Measurements from ENCODE around the gene SPSB4.

Gene SPSB4

DNA sequence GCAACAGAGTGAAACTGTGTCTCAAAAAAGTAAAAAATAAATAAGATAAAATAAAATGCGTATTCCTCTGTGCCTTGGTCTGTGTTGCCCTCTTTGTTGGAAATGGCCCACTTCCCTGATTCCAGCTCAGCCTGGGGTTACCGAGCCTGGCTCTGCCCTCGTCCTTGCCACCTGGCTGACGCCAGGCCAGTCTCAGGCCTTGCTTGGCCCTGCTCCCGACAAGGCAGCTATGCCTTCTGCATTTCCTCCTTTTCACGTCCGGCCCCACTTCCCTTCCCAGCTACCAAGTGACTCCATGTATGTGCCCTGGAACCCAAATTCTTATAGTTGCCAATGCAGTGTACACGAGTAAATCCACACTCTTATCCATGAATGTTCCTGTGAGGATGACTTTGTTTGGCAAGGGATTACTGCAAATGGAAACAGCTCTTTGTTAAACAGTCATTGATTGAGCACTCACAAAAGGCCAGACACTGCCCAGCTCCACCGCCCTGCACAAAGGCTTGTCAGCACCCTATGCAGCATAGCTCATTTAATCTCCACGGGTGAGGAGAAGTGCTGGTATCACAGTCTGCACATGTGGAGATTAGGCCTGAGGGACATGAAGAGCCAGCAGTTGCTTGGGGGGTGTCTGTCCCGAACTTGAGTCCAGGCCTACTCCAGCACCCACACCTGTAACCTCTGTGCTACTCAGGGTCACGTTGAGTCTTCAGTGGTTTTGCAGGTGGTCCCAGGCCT, 25.1 kb downstream of the SPSB4 start:
- no peak for TF ChIP-seq POLR2A (IDR thresholded peaks at IDR 0.05; ENCODE audit: low read depth, low read length)
- DNase-seq (ENCODE audit: insufficient read length, low spot score) (no peak), FAIRE-seq (no peak)

DNA sequence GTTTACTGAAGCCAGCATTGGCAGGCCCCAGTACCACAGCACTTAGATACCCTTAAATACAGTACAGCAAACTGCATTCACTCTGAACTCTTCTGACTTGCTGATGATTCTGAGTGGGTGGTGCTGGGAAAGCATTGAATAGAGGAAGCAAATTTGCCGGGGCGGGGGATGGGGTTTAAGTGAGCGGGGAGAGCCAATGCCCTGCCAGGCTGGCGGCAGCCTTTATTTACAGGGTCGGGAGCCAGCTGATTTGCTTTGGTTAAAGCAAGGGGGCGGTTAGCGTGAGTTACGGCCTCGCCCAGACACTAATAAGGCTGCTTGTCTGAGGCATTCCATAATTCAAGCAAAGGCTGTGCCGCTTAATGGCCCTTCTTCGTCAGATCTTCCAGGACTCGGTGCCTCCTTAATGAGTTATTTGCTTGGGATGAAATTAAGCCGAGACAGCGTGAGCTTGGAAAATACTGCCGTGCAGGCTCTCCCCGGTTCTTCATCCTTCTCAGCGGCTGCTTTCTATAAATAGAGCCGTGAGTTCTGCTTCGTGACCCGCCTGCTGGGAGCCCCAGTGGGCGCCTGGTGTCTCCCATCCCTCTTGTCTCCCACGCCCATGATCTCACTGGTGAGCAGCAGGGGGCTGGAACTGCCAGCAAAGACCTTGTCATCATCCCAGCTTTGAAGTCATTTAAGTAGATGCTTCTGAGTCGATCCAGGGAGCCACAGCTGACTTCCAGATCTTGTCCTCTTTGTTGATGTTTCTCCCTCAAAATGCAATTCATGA, 25.8 kb downstream of the SPSB4 start:
- no peak for TF ChIP-seq POLR2A (IDR thresholded peaks at IDR 0.05; ENCODE audit: low read depth, low read length)
- FAIRE-seq, result no peak
- no peak for DNase-seq (ENCODE audit: insufficient read length, low spot score)

DNA sequence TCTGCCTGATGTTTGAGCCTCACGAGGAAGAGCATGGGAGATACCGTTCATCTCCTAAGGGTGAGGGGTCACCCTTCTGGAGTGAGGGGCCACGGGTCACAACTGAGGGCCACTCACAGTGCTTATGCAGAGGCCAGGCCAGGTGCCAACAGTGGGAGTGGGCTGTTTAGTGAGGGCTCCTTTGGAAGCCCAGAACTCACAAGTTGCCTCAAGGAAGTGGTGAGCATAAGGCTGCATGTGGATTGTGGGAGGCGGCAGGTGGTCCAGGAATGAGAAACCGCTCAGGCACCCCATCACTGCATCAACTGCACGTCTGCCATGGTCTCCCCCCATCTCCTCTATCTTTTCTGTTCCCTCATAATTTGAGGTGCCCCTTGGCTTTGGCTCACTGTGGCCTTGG, 26.5 kb downstream of the SPSB4 start:
- DNase-seq (ENCODE audit: insufficient read length, low spot score) (no peak), FAIRE-seq (no peak)
- no peak for TF ChIP-seq POLR2A (IDR thresholded peaks at IDR 0.05; ENCODE audit: low read depth, low read length)

DNA sequence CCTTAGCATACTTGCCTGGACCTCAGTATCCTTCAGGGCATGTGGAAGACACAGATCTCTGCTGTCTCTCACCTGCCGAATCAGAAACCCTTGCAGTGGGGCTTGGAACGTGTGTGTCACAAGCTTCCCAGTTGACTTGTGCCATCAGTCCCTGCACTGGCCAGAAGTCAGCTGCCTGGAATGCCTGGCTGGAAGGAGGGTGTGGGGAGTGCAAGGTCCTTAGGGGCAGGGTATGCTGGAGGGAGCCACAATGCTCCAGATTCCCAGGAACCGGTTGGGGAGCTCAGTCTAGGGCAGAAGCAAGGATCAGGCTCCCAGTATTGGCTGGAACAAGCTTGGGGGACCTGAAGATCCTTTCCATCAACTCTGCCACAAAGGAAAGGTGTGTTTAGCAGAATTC, 27.1 kb downstream of the SPSB4 start:
- FAIRE-seq (no peak), DNase-seq (ENCODE audit: insufficient read length, low spot score) (no peak)
- no peak for TF ChIP-seq POLR2A (IDR thresholded peaks at IDR 0.05; ENCODE audit: low read depth, low read length)

DNA sequence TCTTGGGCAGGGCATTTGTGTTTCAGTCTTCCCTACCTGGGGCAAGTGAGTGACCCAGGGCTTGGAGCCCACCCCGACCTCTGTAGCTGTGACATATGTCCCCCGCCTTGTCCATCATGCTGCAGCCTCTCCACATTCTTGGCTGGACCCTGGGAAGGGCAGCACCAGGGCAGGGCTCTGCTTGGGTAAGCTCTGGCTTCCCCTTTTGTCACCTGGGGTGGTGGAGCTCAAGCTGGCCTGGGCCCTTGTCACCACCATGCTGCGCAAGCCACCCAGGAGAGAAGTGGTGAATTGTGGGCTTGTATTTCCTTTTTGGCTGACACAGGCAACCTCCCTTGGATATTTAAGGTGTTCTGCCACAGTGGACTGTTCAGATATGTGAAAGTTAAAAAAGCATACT, 29.3 kb downstream of the SPSB4 start:
- DNase-seq (ENCODE audit: insufficient read length, low spot score) (no peak), FAIRE-seq (no peak)
- TF ChIP-seq POLR2A (IDR thresholded peaks at IDR 0.05; ENCODE audit: low read depth, low read length), result no peak

DNA sequence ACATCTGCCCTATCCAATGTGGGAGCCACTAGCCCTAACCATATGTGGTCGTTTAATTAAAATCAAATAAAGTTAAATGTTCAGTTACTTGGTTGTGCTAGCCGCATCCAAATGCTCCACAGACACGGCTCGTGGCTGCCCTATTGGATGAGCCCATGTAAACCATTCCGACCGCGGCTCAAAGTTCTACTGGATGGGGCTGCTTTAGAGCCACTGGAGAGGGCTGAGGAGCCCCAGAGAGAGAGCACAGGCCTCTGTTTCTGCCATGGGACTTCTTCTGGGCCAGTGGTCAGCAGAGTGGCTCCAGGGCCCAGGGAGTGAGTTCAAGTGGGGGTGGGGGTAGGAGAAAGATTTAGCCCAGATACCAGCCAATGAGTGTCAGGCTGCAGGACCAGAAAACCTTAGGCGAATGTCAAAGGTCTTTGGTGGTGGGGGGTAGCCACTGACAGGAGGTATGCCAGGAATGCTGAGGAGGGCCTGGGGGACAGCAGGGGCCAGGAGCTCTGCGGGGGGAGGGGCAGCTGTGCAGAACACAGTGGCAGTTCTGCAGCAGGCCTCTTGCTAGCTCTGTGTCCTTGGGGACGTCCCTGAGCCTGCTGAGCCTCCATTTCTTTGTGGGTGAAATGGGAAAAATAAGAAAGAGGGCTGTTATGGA, 30.1 kb downstream of the SPSB4 start:
- no peak for TF ChIP-seq POLR2A (IDR thresholded peaks at IDR 0.05; ENCODE audit: low read depth, low read length)
- FAIRE-seq (no peak), DNase-seq (ENCODE audit: insufficient read length, low spot score) (no peak)

DNA sequence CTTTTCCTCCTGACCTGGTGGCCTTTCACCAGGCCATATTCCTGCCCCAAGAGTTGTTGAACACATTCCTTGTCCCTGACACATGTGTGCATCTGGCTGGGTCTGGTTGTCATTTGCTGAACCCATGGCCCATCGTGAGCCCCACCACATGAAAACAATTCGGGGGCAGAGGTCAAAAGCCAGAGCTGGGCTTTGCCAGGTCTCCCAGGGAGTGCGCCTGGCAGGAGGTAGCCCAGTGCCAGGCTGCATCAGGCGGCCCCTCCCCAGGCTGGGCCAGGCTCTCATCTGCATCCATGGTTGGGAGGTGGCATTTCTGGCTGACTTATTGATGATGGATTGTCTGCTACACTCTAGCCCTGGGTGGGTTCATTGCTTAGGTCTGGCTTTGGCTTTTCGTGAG, 30.9 kb downstream of the SPSB4 start:
- TF ChIP-seq POLR2A (IDR thresholded peaks at IDR 0.05; ENCODE audit: low read depth, low read length), result no peak
- no peak for FAIRE-seq
- DNase-seq (ENCODE audit: insufficient read length, low spot score), result no peak

DNA sequence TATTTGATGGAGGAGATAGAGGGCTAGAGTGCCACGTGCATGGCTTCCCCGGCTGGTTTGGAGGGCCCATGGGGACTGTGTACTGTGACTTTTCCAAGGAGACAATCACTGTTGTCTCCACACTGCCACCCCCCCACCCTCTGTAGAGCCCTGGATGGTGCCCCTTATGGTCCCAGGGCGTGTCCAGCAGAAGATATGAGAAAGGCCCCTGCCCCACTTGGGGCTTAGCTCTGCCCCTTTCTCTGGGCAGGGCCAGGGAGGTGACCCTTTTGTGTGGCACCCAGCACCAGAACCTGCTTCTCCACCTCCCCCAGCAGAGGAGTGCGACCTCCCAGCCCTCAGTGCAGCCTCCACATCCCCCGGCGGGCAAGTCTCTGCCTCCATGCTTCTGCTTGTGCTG, 32.1 kb downstream of the SPSB4 start:
- FAIRE-seq, result no peak
- no peak for TF ChIP-seq POLR2A (IDR thresholded peaks at IDR 0.05; ENCODE audit: low read depth, low read length)

DNA sequence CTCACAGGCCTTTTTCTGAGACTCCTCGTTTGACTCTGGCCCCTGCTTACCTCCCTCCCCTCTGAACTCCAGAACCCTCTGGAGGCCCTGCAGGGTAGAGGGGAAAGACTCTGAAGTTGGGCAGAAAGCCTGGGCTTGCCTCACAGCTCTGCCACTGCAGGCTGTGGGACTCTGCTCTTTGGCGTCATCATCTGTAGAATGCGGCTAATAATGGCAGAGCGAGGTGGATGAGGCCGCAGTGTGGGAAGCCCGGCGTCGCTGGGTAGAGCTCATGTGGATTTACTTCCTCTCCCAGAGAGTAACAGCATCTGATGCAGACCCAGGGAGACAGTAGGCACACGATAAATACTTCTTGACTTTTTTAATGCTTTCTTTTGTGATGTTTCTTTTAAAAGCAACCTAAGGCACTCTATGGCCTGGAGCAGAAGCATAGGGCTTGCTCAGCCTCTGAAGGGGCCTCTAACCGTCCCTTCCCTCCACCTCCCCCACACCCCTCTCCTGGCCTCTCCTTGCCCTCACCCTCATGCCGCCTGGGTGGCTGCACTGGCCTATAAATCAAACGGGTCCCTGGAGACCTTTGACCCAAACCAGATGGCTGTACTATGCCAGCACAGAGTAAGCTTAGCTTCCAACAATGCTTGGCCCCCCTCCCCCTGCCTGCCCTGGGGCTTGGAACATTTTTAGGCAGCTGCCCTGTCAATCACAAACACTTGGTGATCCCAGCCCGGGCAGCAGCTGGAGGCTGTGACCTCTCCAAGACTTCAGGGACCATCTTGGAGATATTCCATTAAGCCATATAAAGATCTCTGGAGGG, 32.9 kb downstream of the SPSB4 start:
- FAIRE-seq, result no peak
- no peak for DNase-seq (ENCODE audit: insufficient read length, low spot score)

More for the DNA sequence above, 32.1 kb downstream of the SPSB4 start:
- no peak for DNase-seq (ENCODE audit: insufficient read length, low spot score)

DNA sequence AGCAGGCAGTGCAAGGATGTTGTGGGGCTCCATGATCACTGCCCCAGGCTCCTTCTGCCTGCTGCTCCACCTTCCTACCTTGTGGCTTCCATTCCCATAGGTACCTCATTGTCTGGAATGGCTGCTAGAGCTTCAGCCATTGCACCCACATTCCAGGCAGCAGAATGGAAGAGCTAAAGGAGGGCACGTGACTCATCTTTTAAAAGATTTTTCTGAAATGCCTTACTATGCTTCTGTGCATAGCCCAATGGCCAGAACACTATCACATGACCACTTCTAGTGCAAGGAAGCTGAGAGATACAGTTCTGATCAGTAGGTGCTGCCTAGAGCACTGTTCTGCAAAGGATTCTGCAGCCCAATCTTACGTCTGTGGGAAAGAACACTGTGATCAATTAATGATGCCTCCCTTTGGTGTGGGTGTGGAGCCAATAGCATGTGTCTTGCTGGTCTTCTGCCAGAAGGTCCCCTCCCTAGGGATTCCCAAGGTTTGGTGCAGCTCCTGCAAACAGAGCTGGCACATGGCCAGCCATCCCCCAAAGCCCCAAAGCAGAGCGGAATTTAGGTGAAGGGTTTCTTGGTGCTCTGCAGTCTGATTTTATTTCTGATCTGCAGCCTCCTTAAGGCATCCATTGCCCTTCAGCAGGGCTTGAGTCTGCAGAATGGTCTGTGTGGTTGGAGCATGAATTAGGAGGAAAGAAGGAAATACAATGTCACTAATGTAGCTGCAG, 34.4 kb downstream of the SPSB4 start:
- FAIRE-seq (no peak), DNase-seq (ENCODE audit: insufficient read length, low spot score) (no peak)
- no peak for TF ChIP-seq POLR2A (IDR thresholded peaks at IDR 0.05; ENCODE audit: low read depth, low read length)

More for the DNA sequence above, 32.9 kb downstream of the SPSB4 start:
- TF ChIP-seq POLR2A (IDR thresholded peaks at IDR 0.05; ENCODE audit: low read depth, low read length), result no peak

DNA sequence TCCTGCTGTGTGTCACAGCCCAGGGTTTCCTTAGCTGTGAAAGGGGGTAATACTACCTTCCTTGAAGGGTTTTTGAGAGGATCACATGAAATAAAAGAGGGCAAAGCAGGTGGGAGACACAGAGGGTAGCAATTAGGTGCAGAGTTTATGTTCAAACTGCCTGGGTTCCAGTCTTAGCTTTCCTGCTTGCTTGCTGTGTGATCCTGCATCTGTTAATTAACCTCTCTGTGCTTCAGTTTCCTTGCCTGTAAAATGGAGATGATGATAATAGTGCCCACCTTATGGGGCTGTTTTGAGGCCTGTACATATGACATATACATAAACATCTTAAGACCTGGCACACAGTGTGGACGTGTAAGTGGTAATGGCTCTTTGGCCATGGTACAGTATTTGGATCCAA, 35.0 kb downstream of the SPSB4 start:
- TF ChIP-seq POLR2A (IDR thresholded peaks at IDR 0.05; ENCODE audit: low read depth, low read length), result no peak
- no peak for FAIRE-seq
- no peak for DNase-seq (ENCODE audit: insufficient read length, low spot score)

DNA sequence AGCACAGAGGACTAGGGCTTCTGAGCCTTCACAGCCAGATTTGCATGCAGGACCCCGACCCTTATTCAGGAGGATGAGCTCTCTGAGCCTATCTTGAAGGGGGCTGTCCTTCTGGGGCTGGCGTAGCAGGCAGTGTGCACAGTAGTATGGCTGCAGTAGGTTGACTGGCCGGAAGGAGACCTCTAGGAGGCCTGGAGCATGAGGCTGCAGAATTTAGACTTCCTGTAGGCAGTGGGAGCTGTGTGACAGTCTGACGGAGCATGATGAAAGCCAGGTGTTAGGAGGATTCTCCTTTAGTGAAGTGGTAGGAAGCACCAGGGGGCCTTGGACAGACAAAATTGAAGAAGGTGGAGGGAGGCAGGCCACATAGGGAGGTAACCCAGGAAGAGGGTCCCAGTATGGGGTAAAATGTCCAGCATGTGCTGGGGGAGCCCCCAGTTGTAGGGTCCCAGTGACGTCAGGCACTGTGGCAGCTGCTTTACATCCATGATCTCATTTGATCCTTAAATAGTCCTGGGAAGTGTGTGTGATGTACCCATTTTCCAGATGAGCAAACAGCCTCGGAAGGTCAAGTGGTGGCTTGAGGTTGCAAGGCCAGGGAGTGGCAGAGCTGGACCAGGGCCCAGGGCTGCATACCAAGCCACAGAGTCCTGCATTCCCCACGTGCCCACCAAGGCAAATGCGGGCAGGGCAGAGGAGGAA, 36.1 kb downstream of the SPSB4 start:
- no peak for TF ChIP-seq POLR2A (IDR thresholded peaks at IDR 0.05; ENCODE audit: low read depth, low read length)
- FAIRE-seq (no peak), DNase-seq (ENCODE audit: insufficient read length, low spot score) (no peak)

DNA sequence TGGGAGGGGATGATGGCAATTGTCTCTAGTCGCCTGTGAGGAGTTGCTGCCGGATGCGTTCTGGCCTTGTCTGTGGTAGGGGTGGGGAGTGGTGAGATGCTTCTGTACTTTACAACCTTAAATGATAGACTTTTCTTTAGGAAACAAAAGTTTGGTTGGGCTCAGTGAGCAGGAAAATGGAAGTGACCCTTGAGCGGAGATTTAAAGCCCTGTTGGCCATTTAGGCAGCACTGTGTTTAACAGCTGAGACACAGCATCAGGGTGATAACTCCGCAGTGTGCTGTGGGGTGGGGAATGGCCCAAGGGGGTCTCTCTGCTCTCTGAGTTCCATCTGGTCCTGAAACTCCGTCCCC, 36.6 kb downstream of the SPSB4 start:
- FAIRE-seq, result no peak
- DNase-seq (ENCODE audit: insufficient read length, low spot score), result no peak
- TF ChIP-seq POLR2A (IDR thresholded peaks at IDR 0.05; ENCODE audit: low read depth, low read length), result no peak

All from H54 (cell line).